SK-N-MC (cell line): ENCODE measurements around the gene WDR46.

Experiments used
- EZH2 ChIP-seq: fragments of 200-600 bp; sonication (generic); IDR thresholded peaks from one replicate; pipeline ENCODE4 v1.6.1; 2017; ENCODE audit warnings: antibody characterized with exemption
- FOXP2 ChIP-seq: optimal IDR thresholded peaks from 2 replicates; pipeline ENCODE3; 2011; ENCODE audit warnings: mild to moderate bottlenecking, moderate library complexity; ENCODE audit not compliant: insufficient read depth; ENCODE audit errors: extremely low read length, control extremely low read depth
- POLR2AphosphoS5 ChIP-seq: IDR thresholded peaks from 2 replicates; pipeline ENCODE4 v1.6.1; 2012; ENCODE audit warnings: mild to moderate bottlenecking, low read depth, low read length, borderline replicate concordance

DNA sequence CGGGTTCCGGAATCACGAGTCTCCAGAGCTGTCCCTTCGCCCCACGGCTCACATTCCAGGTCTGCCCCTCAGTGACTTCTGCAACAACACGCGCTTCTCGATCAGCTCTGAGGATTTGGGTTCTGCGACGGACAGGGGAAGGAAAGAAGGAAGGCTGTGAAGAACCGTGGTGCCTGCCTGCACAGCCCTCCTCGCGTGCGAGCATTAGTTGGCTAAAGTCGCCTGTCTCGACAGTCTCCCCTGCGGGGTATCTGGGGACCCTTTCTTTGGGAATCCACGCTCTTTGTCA lies 40.5 kb downstream of the WDR46 start:
- no peak for TF ChIP-seq EZH2
- no peak for TF ChIP-seq POLR2AphosphoS5
- no peak for TF ChIP-seq FOXP2
